Chondrocyte (in vitro differentiated cells): ENCODE results near the gene OGA. TPM values are rescaled to one million over a fixed set of nuclear protein-coding genes. Genes with fewer than 3 reads are reported as not detected.

ENCODE experiments used
- DNase-seq: peaks from one replicate; pipeline ENCODE4 v3.0.0; 2021; ENCODE audit warnings: mixed read lengths, low spot score
- H3K27ac Mint-ChIP-seq: one replicate; pipeline ENCODE4 v1.8.0; 2021; ENCODE audit warnings: mild to moderate bottlenecking, moderate library complexity, mixed read lengths; ENCODE audit not compliant: unreplicated experiment
- H3K27me3 Mint-ChIP-seq: 2 replicates; pipeline ENCODE4 v1.8.0; 2021; ENCODE audit warnings: low read depth, mixed read lengths
- H3K36me3 Mint-ChIP-seq: 2 replicates; pipeline ENCODE4 v1.8.0; 2021; ENCODE audit warnings: low read depth, mixed read lengths
- H3K4me1 Mint-ChIP-seq: 2 replicates; pipeline ENCODE4 v1.8.0; 2021; ENCODE audit warnings: low read depth, mild to moderate bottlenecking, mixed read lengths
- H3K4me3 Mint-ChIP-seq: one replicate; pipeline ENCODE4 v1.8.0; 2021; ENCODE audit warnings: mild to moderate bottlenecking, moderate library complexity, mixed read lengths; ENCODE audit not compliant: unreplicated experiment
- H3K9me3 Mint-ChIP-seq: 2 replicates; pipeline ENCODE4 v1.8.0; 2021; ENCODE audit warnings: low read depth, mixed read lengths
- total RNA-seq: library from RNA; stranded (reverse); gene quantifications from 3 replicates; pipeline ENCODE4 v1.2.1, GENCODE V29; 2021
- TF ChIP-seq, protein P1 (sequence below): fragments of 200-600 bp; sonication (generic); IDR thresholded peaks from 2 replicates; pipeline ENCODE4 v1.5.0; 2021; ENCODE audit warnings: antibody characterized with exemption, mild to moderate bottlenecking, moderate library complexity

Gene OGA
- total RNA-seq, 1 donor from 2014 or later: 75.5 TPM

DNA sequence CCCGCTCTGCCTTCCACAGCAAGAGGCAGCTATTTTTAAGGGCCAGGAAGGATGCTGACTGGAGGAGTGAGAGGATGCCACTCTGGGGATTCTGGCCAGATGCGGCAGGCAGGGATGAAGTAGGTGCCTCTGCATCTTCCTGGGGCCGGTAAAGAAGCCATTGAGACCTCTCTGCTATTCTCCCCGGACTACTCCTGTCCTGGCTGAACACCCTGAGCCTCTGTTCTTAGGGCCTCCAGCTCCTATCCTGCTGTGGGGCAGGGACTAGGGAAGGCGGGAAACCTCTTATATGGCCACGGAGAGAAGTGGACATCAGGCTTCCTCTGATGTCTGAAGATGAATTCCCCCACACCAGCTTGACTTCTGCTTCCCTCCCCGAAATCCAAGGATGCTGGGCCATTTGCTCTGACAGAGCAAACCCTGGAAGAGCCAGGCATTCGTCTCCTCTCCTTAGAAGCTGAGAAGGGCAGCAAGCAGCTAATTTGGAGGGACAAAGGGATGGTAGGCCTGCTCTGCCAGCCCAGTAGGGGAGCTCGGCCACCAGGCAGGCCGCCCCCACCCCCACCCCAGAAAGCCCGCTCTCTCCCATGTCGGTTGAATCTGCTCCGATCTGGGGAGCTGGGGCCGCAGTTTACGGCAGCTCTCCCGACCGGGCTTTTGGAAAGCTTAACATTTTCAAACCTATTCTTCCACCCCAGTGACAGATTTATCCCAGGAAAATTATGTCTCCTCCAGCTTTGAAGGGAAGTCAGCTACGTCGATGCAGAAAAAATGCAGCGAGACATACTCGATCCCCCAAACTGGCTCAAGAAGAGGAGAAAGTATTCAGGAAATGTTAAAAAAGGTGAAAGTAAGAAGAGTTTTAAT, 45.1 kb downstream of the OGA start:
- Mint-ChIP-seq H3K4me3 (no peak overlapping the region), H3K9me3 (no peaks in the 10 kb centered on the region), H3K36me3 (peaks cover 10% of the 10 kb centered on the region), H3K4me1 (peaks cover 3% of the 10 kb centered on the region), H3K27ac (no peak overlapping the region), H3K27me3 (peaks cover 50% of the 10 kb centered on the region)
- no peak for DNase-seq
- TF ChIP-seq, protein P1, sequence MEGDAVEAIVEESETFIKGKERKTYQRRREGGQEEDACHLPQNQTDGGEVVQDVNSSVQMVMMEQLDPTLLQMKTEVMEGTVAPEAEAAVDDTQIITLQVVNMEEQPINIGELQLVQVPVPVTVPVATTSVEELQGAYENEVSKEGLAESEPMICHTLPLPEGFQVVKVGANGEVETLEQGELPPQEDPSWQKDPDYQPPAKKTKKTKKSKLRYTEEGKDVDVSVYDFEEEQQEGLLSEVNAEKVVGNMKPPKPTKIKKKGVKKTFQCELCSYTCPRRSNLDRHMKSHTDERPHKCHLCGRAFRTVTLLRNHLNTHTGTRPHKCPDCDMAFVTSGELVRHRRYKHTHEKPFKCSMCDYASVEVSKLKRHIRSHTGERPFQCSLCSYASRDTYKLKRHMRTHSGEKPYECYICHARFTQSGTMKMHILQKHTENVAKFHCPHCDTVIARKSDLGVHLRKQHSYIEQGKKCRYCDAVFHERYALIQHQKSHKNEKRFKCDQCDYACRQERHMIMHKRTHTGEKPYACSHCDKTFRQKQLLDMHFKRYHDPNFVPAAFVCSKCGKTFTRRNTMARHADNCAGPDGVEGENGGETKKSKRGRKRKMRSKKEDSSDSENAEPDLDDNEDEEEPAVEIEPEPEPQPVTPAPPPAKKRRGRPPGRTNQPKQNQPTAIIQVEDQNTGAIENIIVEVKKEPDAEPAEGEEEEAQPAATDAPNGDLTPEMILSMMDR: no peak

DNA sequence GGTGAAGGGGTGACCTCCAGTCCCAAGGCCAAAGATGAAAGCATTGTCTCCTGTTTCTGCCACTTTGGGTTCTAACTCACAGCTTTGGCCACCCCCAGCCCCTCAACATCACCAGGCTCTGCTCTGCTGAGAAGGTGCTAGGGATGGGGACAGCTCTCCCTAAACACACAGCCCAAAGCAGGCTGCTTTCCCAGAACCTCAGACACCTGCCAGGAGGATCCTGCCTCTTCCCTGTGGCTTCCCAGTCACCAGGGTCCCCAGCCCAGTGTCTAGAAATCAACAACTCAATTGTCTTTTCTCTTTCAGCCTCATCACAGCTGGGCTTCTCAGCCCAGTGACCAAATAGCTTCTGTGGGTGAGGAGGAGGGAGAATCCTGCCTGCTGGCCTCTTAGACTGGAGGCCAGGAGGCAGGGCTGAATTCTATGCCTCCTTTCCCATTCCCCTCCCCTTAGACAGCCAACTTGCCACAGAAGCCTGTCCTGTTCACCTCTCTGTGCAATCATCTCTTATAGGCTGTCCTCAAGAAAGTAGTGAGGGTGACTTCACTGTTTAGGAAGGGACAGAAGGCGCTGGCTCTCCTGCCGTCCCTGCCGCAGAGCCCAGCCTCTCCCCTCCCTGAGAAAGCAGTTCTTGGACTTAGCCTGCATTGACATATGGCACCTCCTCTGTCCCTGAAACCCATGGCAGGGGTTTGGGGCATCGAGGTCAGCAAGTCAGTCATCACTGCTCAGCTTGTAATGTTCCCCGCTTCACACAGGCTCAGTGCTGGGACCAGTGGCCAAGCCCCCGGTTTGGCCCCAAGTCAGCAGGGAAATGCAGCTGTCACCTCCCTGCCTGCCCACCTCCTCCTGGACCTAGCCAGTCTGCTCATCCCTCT, 46.0 kb downstream of the OGA start:
- H3K4me3 Mint-ChIP-seq: no peak overlapping the region
- peaks cover 42% of the 10 kb centered on the region for H3K27me3 Mint-ChIP-seq
- H3K36me3 Mint-ChIP-seq: peaks cover 3% of the 10 kb centered on the region
- TF ChIP-seq, protein P1: no peak
- no peaks in the 10 kb centered on the region for H3K9me3 Mint-ChIP-seq
- H3K4me1 Mint-ChIP-seq: peaks cover 3% of the 10 kb centered on the region
- H3K27ac Mint-ChIP-seq: no peak overlapping the region
- DNase-seq: no peak

DNA sequence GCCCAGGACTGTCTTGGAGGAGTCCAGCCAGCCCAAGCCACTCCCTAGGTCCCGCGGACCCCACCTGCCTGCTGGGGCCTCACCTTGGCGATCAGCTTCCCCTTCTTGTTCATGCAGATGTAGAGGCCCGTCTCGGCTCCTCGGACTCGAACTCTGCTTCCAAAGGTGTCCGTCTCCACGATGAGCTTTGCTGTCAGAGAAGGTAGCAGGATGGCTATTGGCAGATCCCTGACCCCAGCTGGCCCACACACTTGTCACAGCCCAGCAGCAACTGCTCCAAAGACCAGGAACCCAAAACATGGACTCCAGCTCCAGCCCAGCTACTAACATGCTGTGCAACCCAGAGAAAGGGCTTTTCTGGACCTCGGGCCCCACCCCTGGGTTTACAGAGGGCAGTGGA, 46.9 kb downstream of the OGA start:
- DNase-seq: no peak
- no peaks in the 10 kb centered on the region for H3K9me3 Mint-ChIP-seq
- no peaks in the 10 kb centered on the region for H3K4me1 Mint-ChIP-seq
- H3K36me3 Mint-ChIP-seq: peaks cover 3% of the 10 kb centered on the region
- peaks cover 44% of the 10 kb centered on the region for H3K27me3 Mint-ChIP-seq
- no peak overlapping the region for H3K27ac Mint-ChIP-seq
- TF ChIP-seq, protein P1: no peak
- no peak overlapping the region for H3K4me3 Mint-ChIP-seq

DNA sequence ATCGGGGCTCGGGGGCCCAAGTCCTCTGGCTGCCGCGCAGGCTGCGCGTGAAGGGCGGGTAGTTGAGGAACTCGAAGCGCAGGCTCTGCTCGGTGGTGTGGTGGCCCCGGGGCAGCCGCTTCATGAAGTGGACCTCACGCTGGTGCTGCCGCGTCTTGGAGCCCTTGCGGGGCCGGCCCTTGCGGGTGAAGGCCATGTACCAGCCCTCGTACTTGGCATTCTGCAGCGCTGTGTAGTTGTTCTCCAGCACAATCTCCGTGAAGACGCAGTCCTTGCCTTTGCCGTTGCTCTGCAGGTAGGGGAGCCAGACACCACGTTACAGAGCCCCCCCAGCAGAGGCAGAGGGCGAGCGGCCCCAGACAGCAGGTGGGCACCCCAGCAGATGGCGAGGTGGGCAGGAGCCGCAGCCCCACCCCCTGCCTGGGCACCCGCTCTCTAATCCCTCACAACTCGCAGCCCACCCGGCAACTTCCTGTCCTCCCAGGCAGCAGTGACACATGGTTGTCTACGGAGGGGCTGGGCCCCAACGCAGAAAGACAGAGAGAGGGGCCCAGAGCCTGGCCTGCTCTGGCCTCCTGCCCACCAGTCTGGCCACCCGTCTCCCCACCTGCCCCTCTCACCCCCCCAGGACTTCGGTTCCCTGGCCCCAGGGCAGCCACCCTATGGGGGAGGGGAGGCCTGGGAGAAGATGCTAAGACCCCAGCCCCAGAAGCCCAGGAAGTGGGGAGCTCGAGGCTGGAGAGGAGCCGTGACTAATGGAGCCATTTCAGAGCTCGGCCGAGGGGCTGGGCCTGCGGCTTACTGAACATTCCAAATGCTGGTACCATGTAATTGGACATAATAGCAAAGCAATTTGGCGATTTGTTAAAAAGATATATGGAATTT, 47.7 kb downstream of the OGA start:
- Mint-ChIP-seq H3K36me3 (peaks cover 6% of the 10 kb centered on the region), H3K4me3 (no peak overlapping the region), H3K27ac (no peak overlapping the region), H3K9me3 (no peaks in the 10 kb centered on the region), H3K27me3 (peaks cover 50% of the 10 kb centered on the region), H3K4me1 (no peaks in the 10 kb centered on the region)
- no peak for DNase-seq
- TF ChIP-seq, protein P1: no peak
